Activated gamma-delta T cell treated with anti-CD3 and anti-CD28 coated beads, Interleukin-2, amount 50 U/mL, for 16 hours (primary cell): Measurements from ENCODE around the gene IMPA2.
"Not testable (repeated sequence)": the region's sequence is repeated elsewhere in the genome, so short reads cannot be mapped to it uniquely, and the experiment has no call there.

ENCODE experiments used
- DNase-seq: peaks from one replicate; pipeline ENCODE4 v3.0.0-alpha.2; 2020; ENCODE audit warnings: low read depth

Gene IMPA2

DNA sequence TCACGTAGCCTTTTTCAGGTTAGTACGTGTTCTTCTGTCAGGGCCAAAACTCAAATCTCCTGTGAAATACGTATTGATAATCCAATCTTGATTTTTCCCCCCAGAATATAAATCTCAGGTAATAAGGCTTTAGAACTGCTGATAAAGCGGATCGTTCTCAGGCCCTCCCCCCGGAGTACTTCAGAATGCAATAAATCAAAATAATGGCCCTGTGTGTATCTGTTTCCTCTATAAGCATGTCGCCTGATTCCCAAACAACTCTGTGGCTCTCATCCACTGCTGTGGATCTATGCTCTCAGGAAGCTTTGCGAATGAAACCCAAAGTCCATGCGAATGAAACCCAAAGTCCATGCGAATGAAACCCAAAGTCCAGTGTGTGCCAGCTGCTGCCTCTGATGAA, 49.4 kb downstream of the IMPA2 start:
- no peak for DNase-seq

DNA sequence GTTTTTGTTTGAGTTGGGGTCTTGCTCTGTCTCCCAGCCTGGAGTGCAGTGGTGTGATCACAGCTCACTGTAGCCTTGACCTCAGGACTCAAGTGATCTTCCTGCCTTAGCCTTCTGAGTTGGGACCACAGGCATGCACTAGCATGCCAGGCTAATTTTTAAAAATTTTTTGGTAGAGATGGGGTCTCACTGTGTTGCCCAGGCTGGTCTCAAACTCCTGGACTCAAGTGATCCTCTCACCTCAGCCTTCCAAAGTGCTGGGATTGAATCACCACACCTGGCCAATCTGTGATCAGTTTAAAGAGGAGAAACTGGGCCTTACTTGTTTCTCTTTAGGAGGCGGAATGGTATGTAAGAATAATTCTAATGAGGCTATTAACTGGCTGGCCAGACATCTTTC, 49.9 kb downstream of the IMPA2 start:
- no peak for DNase-seq

DNA sequence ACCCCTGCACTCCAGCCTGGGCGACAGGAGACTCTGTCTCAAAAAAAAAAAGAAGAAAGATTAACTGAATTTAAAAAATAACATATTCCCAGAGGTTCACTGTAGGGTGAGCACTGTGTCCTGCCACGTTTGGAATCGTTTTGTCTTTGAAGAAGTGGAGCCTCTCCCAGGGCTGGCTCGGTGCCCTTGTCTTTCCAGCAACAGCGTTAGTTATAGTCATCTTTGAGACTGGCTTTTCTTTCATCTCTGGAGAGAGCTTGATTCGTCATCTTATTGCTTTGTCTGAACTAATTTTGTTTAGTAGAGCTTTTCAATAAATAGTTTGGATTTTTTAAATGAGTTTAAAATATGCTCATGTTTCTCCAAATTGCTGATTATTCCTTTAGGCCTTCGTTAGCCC, 50.5 kb downstream of the IMPA2 start:
- no peak for DNase-seq

GRCh38 chr18:12032786-12033642, 51.7 kb downstream of the IMPA2 start:
- no peak for DNase-seq

- no peak for DNase-seq
Observed at GRCh38 chr18:12033643-12034025, 52.3 kb downstream of the IMPA2 start.

GRCh38 chr18:12034241-12035100, 53.2 kb downstream of the IMPA2 start:
- DNase-seq: no peak

DNA sequence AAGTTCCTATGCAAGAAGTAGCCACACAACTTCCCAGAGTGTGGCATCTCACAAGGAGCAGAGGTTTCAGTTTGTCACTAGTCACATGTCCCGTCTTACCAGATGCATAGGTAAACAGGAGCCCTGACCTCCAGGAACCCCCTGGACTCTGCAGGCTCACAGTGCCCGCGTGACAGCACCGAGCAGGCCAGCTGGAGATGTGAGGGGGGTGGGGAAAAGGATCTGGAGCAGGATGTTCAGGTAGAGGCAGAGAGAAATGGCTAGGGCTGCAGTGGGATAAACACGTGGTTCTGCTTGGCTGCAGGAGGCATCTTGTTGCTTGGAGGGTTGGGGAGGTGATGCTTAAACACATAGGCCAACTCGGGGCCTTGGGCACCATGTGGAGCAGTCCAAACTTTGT, 54.2 kb downstream of the IMPA2 start:
- DNase-seq: no peak

DNA sequence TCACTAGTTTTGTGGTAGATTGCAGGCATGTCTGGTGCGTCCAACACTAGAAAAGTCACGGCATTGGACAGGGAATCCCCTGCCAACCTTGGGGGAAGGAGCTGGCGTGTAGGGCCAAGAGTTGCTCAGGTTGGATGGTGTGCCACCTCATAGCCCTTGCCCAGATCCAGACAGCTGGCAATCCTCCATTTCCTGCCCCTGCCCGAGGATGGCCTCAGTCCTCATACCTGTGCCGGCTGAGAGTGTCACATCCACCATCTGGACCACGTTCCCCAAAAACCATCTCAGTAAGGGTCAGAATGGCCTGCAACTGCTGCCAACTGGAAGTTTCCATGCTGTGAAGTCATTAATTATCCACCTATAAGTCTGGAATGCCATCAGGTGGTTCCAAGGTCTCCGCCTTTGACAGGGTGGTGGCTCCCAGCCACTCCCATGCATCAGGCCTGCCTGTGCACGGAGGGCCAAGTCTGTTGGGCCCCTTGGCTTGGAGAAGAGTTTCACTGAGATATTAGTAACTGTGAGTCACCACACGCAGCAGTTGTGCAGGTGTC, 55.0 kb downstream of the IMPA2 start:
- no peak for DNase-seq

GRCh38 chr18:12038082-12038638, 56.9 kb downstream of the IMPA2 start:
- DNase-seq: no peak

DNA sequence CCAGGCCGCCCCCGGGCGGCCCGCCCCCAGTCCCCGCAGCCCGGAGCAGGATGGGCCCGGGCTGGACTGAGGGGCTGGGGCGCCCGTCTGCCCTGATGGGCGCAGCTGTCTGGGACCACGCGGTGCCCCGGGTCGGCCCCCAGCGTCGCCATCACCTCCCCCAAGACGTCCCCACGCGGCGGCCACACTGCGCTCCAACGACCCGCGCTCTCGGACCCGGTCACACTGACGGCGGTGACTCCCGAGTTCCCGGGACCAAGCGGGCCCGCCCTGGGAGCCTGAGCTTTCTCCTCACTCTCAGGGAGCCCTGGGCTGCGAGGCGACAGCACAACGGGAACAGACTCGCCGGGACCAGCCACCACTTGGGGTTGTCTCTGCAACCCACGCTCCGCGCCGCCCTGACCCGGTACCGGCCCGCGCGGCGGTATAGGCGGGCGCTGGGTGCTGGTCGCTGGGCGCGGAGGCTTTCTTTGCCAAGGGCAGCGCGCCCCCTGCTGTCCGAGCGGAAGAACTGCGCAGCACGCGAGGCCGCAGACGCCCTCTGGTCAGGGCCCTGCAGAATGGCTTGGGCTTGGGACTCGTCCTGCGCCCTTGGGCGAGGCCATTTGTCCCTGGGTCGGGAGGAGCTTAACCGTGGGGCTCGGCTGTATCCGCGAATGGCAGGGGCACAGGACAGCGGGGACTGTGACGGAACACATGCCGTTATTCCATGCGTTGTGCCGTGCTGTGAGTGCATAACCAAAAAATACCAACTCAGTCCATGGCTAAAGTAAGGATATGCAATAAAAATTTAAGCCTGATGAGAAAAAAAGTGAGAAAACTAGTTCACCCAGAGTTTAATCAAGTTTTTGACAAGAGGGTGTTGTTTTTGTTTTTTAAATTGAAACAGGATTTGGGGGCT, 57.6 kb downstream of the IMPA2 start:
- DNase-seq: peak; percentile 60

GRCh38 chr18:12039540-12039930, 58.2 kb downstream of the IMPA2 start:
- DNase-seq: not testable (repeated sequence)

- DNase-seq: no peak
Observed at GRCh38 chr18:12041561-12041960, 60.3 kb downstream of the IMPA2 start.

DNA sequence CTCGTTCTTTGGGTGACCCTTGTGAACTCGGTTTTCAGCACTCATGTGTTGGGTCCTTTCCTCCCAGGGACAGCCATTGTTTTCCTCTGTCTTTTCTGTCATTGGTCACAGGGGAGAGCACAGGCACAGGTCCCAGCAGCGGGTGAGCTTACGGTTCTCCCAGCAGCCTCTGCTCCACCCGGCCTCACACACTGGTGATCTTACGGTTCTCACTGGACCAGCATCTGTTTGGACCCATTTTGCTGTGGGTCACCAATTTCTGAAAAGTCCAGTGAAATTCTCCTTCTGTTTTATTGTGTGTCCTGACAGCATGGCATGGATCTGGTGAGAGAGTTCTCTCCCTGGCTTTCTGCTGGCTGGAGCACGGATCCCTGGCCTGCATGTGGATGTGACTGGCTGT, 62.5 kb downstream of the IMPA2 start:
- DNase-seq: no peak

GRCh38 chr18:12044591-12044990, 63.3 kb downstream of the IMPA2 start:
- no peak for DNase-seq

GRCh38 chr18:12046046-12046750, 64.9 kb downstream of the IMPA2 start:
- DNase-seq: no peak

- no peak for DNase-seq
Observed at GRCh38 chr18:12046751-12047335, 65.5 kb downstream of the IMPA2 start.

DNA sequence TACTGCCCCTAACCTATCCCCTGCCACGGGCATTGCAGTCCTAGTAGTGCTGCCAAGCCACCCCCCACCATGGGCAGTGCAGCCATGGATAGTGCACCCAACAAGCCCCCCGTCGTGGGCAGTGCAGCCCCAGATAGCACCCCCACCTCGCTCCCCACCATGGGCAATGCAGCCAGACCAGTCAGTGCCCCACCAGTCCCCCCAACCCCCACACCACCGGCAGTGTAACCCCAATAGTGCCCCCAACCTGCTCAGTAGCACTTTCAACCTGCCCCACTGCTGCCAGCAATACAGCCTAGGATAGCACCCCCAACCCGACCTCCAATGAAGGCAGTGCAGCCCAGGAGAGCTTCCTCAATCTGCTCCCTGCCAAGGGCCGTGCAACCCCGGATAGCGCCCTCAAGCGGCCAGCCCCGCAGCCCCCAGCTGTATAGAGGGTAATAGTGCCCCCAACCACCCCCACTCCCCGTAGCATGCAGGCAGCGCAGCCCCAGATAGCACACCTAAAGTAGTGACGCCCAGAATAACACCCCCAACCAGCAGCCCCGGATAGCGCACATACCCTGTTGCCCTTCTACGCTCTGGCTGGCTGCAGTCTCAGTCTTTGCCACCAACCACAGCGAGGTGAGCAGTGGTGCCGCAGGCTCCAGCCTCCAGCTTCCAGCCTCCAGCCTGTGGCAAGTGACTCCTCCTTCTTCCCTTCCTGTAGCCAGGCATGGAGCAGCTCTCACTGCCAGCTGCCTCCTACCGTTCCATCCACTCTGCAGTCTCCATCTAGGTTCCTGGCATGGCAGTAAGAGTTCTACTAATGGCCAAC, 66.9 kb downstream of the IMPA2 start:
- DNase-seq: no peak

DNA sequence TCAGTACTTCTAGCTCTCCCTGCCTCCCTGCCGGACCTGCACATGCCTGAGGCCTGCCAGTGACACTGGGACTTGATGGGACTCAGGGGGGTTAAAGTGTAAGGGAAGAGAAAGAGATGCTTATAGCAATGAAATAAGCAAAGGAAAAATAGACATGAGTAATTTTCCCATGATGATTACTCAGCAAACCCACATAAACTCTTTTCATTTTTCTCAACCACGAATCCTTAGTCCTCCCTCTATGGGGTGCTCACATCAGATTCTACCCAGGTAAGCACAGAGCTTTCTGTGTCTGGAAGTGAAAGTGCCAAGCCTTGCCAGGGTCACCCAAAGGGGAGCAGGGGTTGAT, 67.5 kb downstream of the IMPA2 start:
- no peak for DNase-seq

GRCh38 chr18:12049978-12050811, 68.9 kb downstream of the IMPA2 start:
- no peak for DNase-seq
